Panc1 (cell line): ENCODE measurements around the gene RAPGEF5.

Experiments used
- POLR2AphosphoS5 ChIP-seq: IDR thresholded peaks from 2 replicates; pipeline ENCODE4 v1.6.1; 2012; ENCODE audit warnings: mild to moderate bottlenecking, low read depth, low read length, moderate library complexity
- SIN3A ChIP-seq: IDR thresholded peaks from 2 replicates; pipeline ENCODE4 v1.6.1; 2012; ENCODE audit warnings: low read depth, mild to moderate bottlenecking, low read length, moderate library complexity, borderline replicate concordance; ENCODE audit not compliant: insufficient read depth
- TCF7L2 ChIP-seq: IDR thresholded peaks from 2 replicates; pipeline ENCODE4 v1.6.1; 2011; ENCODE audit warnings: mild to moderate bottlenecking, low read depth, low read length, inconsistent platforms
- TF ChIP-seq, protein P1 (sequence below): fragments of 450-650 bp; IDR thresholded peaks from 2 replicates; pipeline ENCODE4 v1.5.1; 2017; ENCODE audit warnings: mild to moderate bottlenecking
- TF ChIP-seq, protein P2 (sequence below), 2 experiments: IDR thresholded peaks; 2 replicates each; pipeline ENCODE4 v1.6.1; 2011 to 2012; ENCODE audit warnings: low read depth in 2 of 2, control low read depth in 1 of 2, low read length in 1 of 2, mild to moderate bottlenecking in 1 of 2, moderate library complexity in 1 of 2; ENCODE audit not compliant: insufficient read depth in 1 of 2

DNA sequence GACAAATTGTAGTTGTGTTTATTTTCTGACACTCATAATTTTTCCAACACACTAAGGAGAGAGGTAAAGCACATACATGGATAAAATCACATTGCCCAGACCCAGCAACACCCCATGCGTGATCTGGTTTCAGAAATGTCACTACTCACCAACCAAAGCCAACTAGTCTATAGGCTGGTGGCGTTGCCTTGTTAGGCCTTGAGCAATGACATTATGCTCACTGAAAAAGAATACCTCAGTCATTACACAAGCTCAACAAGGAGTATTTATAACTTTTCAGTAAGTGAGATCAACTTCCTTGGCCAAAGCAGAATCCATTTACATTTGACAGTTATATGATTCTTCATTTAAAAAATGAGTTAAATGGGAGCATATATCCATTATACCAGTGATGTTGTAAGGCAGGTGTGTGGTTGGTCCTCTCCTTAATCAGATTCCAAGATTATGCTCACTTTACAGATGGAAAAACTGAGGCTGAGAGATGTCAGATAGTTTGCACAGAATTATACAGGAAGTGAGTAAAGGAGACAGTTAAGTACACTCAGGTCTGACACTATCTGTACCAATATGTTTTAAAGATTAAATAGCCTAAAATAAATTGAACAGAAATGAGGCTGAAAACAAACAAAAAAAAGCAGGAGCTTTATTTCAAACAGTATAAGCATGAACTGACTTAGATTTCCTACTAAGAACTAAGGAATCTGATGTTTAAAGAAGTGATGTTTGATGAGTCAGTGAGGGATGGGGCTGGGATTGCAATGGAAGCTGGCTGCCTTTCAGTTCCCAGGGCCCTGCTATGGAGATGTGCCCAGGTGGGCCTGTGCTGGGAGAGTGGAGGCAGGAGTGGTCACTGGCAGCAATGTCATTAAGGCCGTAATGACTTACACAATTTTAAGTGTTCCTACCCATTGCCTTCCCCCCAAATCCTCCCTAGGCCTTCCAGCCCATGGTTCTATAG is 118.3 kb downstream of the RAPGEF5 start:
- TF ChIP-seq, protein P1, sequence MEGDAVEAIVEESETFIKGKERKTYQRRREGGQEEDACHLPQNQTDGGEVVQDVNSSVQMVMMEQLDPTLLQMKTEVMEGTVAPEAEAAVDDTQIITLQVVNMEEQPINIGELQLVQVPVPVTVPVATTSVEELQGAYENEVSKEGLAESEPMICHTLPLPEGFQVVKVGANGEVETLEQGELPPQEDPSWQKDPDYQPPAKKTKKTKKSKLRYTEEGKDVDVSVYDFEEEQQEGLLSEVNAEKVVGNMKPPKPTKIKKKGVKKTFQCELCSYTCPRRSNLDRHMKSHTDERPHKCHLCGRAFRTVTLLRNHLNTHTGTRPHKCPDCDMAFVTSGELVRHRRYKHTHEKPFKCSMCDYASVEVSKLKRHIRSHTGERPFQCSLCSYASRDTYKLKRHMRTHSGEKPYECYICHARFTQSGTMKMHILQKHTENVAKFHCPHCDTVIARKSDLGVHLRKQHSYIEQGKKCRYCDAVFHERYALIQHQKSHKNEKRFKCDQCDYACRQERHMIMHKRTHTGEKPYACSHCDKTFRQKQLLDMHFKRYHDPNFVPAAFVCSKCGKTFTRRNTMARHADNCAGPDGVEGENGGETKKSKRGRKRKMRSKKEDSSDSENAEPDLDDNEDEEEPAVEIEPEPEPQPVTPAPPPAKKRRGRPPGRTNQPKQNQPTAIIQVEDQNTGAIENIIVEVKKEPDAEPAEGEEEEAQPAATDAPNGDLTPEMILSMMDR, result no peak
- no peak for TF ChIP-seq POLR2AphosphoS5
- no peak for TF ChIP-seq SIN3A
- no peak for TF ChIP-seq TCF7L2
- TF ChIP-seq, protein P2, sequence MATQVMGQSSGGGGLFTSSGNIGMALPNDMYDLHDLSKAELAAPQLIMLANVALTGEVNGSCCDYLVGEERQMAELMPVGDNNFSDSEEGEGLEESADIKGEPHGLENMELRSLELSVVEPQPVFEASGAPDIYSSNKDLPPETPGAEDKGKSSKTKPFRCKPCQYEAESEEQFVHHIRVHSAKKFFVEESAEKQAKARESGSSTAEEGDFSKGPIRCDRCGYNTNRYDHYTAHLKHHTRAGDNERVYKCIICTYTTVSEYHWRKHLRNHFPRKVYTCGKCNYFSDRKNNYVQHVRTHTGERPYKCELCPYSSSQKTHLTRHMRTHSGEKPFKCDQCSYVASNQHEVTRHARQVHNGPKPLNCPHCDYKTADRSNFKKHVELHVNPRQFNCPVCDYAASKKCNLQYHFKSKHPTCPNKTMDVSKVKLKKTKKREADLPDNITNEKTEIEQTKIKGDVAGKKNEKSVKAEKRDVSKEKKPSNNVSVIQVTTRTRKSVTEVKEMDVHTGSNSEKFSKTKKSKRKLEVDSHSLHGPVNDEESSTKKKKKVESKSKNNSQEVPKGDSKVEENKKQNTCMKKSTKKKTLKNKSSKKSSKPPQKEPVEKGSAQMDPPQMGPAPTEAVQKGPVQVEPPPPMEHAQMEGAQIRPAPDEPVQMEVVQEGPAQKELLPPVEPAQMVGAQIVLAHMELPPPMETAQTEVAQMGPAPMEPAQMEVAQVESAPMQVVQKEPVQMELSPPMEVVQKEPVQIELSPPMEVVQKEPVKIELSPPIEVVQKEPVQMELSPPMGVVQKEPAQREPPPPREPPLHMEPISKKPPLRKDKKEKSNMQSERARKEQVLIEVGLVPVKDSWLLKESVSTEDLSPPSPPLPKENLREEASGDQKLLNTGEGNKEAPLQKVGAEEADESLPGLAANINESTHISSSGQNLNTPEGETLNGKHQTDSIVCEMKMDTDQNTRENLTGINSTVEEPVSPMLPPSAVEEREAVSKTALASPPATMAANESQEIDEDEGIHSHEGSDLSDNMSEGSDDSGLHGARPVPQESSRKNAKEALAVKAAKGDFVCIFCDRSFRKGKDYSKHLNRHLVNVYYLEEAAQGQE (IDR thresholded peaks at IDR 0.05; ENCODE audit: insufficient read depth in 1 of 2, low read depth in 2 of 2, low read length in 1 of 2), result no peak
